ENCODE results near the gene CSTF1. TPM values are rescaled to one million over a fixed set of nuclear protein-coding genes. Genes with fewer than 3 reads are reported as not detected.
A peak's percentile ranks its signal among the peaks of the same experiment; 100 is the strongest.

Gene CSTF1
- total RNA-seq, 1 donor from 2014 or later: 27.8 TPM

GRCh38 chr20:56358600-56359211 is 33.7 kb upstream of the CSTF1 start, which contains the start of gene FAM210B:
Gene FAM210B, plus strand, starts transcription at chr20:56358974. Its CDS starts 32 bp downstream, at chr20:56359006.
- Histone ChIP-seq H3K36me3 (no peaks in the 10 kb centered on the region), H3K4me1 (peaks cover 13% of the 10 kb centered on the region), H3K27ac (peak within 1 kb of the TSS; percentile 80), H3K9me3 (no peaks in the 10 kb centered on the region), H3K27me3 (no peaks in the 10 kb centered on the region), H3K4me3 (peak within 1 kb of the TSS; percentile 86)
- peak; percentile 94 for DNase-seq
- peak; percentile 98 for ATAC-seq
- intact Hi-C loops (cut with DNase I): no loop called here
- TF ChIP-seq CTCF (IDR thresholded peaks at IDR 0.05): no peak

GRCh38 chr20:56359212-56360132 is 33.0 kb upstream of the CSTF1 start:
- H3K4me3 ChIP-seq: peak overlapping the region; percentile 86
- no peaks in the 10 kb centered on the region for H3K9me3 ChIP-seq
- peaks cover 13% of the 10 kb centered on the region for H3K4me1 ChIP-seq
- no peak for TF ChIP-seq CTCF (IDR thresholded peaks at IDR 0.05)
- ATAC-seq: peak; percentile 60
- peaks cover under 1% of the 10 kb centered on the region for H3K36me3 ChIP-seq
- H3K27me3 ChIP-seq: no peaks in the 10 kb centered on the region
- DNase-seq: peak; percentile 71
- intact Hi-C loops (cut with DNase I): no loop called here
- peak overlapping the region; percentile 80 for H3K27ac ChIP-seq

GRCh38 chr20:56360133-56360907 is 32.1 kb upstream of the CSTF1 start:
- Histone ChIP-seq H3K4me3 (peak overlapping the region; percentile 86), H3K27ac (peak overlapping the region; percentile 80), H3K4me1 (peaks cover 13% of the 10 kb centered on the region), H3K9me3 (no peaks in the 10 kb centered on the region), H3K27me3 (no peaks in the 10 kb centered on the region), H3K36me3 (peaks cover 7% of the 10 kb centered on the region)
- intact Hi-C loops (cut with DNase I): no loop called here
- ATAC-seq: peak; percentile 1
- no peak for DNase-seq
- no peak for TF ChIP-seq CTCF (IDR thresholded peaks at IDR 0.05)

- no peak for TF ChIP-seq CTCF (IDR thresholded peaks at IDR 0.05)
- ATAC-seq (no peak), DNase-seq (no peak)
- Histone ChIP-seq H3K4me1 (peaks cover 13% of the 10 kb centered on the region), H3K9me3 (no peaks in the 10 kb centered on the region), H3K4me3 (no peak overlapping the region), H3K36me3 (peaks cover 13% of the 10 kb centered on the region), H3K27me3 (no peaks in the 10 kb centered on the region), H3K27ac (no peak overlapping the region)
- intact Hi-C loops (cut with DNase I): no loop called here
These were observed 31.6 kb upstream of the CSTF1 start for GRCh38 chr20:56360908-56361205.

GRCh38 chr20:56361900-56362299 is 30.5 kb upstream of the CSTF1 start:
- H3K27me3 ChIP-seq: no peaks in the 10 kb centered on the region
- H3K4me1 ChIP-seq: peaks cover 13% of the 10 kb centered on the region
- no peak for ATAC-seq
- H3K9me3 ChIP-seq: no peaks in the 10 kb centered on the region
- no peak for TF ChIP-seq CTCF (IDR thresholded peaks at IDR 0.05)
- intact Hi-C loops (cut with DNase I): no loop called here
- no peak overlapping the region for H3K4me3 ChIP-seq
- no peak overlapping the region for H3K27ac ChIP-seq
- peaks cover 23% of the 10 kb centered on the region for H3K36me3 ChIP-seq
- no peak for DNase-seq

Measured in upper lobe of right lung (tissue), 1 donor.